A549 (cell line): ENCODE measurements around the gene ELL. TPM values are rescaled to one million over a fixed set of nuclear protein-coding genes. Genes with fewer than 3 reads are reported as not detected.

Experiments used
- ATAC-seq, 2 experiments: fragments of 200-7000 bp in 1 of 2; fragments of >200 bp in 1 of 2; cut with Nextera tagmentation in 1 of 2; cut with Tn5 transposase in 1 of 2; 3 replicates each; pipeline versions ENCODE4 v1.8.0 to v1.9.1; 2018 to 2020; ENCODE audit warnings: mild to moderate bottlenecking in 1 of 2, moderate library complexity in 1 of 2
- CTCF ChIA-PET: fragments of 300-600 bp; sonication (Branson Sonifier 250); formaldehyde crosslinking; extraction: SDS; loops from one replicate; lab custom pipeline; 2021; ENCODE audit warnings: antibody characterized with exemption, inconsistent platforms; lab: Yijun Ruan, JAX
- POLR2A ChIA-PET: fragments of 350-600 bp; formaldehyde crosslinking; extraction: SDS; loops from one replicate; lab custom pipeline; 2021; ENCODE audit warnings: antibody characterized with exemption, inconsistent platforms; lab: Yijun Ruan, JAX
- DNase-seq, 2 experiments: peaks; one replicate each; pipeline versions ENCODE4 v3.0.0 to v3.0.0-alpha.2; 2011 to 2016; ENCODE audit warnings: low read depth in 1 of 2, low spot score in 1 of 2
- FAIRE-seq: peaks from 2 replicates; lab custom pipeline; 2011; peaks lifted over from hg19 to GRCh38; lab: Jason Lieb, UNC
- H3K27ac ChIP-seq, 2 experiments: fragments of >200 bp; sonication (Bioruptor Twin); formaldehyde crosslinking; 3 replicates each; pipeline ENCODE4 v1.5.1; 2016 to 2017
- H3K4me1 ChIP-seq: fragments of >200 bp; sonication (Bioruptor Twin); formaldehyde crosslinking; 3 replicates; pipeline ENCODE4 v1.6.1; 2016
- H3K4me2 ChIP-seq: fragments of >200 bp; sonication (Bioruptor Twin); formaldehyde crosslinking; 3 replicates; pipeline ENCODE4 v1.6.1; 2016
- H3K4me3 ChIP-seq: fragments of >200 bp; sonication (Bioruptor Twin); formaldehyde crosslinking; 3 replicates; pipeline ENCODE4 v1.5.1; 2016
- H3K9me3 ChIP-seq: fragments of >200 bp; sonication (Bioruptor Twin); formaldehyde crosslinking; 3 replicates; pipeline ENCODE4 v1.6.1; 2016
- CBX2 ChIP-seq: fragments of 200-600 bp; sonication (generic); IDR thresholded peaks from 2 replicates; pipeline ENCODE4 v1.6.1; 2016; ENCODE audit warnings: low read depth, mild to moderate bottlenecking, borderline replicate concordance
- CEBPB ChIP-seq, 2 experiments: fragments of >200 bp in 1 of 2; sonication (Bioruptor Twin) in 1 of 2; formaldehyde crosslinking in 1 of 2; IDR thresholded peaks; 2 replicates each; pipeline ENCODE4 v1.6.1; 2012 to 2016
- CTCF ChIP-seq: fragments of >200 bp; sonication (Bioruptor Twin); formaldehyde crosslinking; IDR thresholded peaks from 3 replicates; pipeline ENCODE4 v1.5.1; 2016
- EHF ChIP-seq: fragments of 250-450 bp; sonication (Bioruptor Pico); IDR thresholded peaks from 2 replicates; pipeline ENCODE4 v1.5.0; 2020; ENCODE audit warnings: mild to moderate bottlenecking
- EP300 ChIP-seq, 2 experiments: fragments of >200 bp; sonication (Bioruptor Twin); formaldehyde crosslinking; IDR thresholded peaks; 2 replicates in 1 of 2; 3 replicates in 1 of 2; pipeline ENCODE4 v1.6.1; 2016 to 2017
- ESRRA ChIP-seq: fragments of 150-350 bp; IDR thresholded peaks from 2 replicates; pipeline ENCODE4 v1.6.1; 2014; ENCODE audit warnings: mild to moderate bottlenecking, low read length, borderline replicate concordance
- FOSB ChIP-seq: fragments of 250-450 bp; sonication (Bioruptor Pico); IDR thresholded peaks from 2 replicates; pipeline ENCODE4 v1.5.0; 2020; ENCODE audit warnings: mild to moderate bottlenecking, moderate library complexity
- HOXA7 ChIP-seq: fragments of 250-450 bp; sonication (Bioruptor Pico); IDR thresholded peaks from 2 replicates; pipeline ENCODE4 v1.5.0; 2020; ENCODE audit warnings: mild to moderate bottlenecking, moderate library complexity
- HOXB13 ChIP-seq: fragments of 250-450 bp; sonication (Bioruptor Pico); IDR thresholded peaks from 2 replicates; pipeline ENCODE4 v1.5.0; 2020; ENCODE audit warnings: low read depth, mild to moderate bottlenecking, moderate library complexity
- JUN ChIP-seq, 2 experiments: fragments of >200 bp; sonication (Bioruptor Twin); formaldehyde crosslinking; IDR thresholded peaks; 2 replicates in 1 of 2; 3 replicates in 1 of 2; pipeline ENCODE4 v1.6.1; 2016 to 2017
- KDM1A ChIP-seq: fragments of 200-600 bp; sonication (generic); IDR thresholded peaks from 2 replicates; pipeline ENCODE4 v1.6.1; 2016; ENCODE audit warnings: low read depth, mild to moderate bottlenecking
- MAFK ChIP-seq: fragments of 450-650 bp; IDR thresholded peaks from 2 replicates; pipeline ENCODE4 v1.6.1; 2014; ENCODE audit not compliant: partially characterized antibody
- MAZ ChIP-seq: fragments of 150-350 bp; IDR thresholded peaks from 2 replicates; pipeline ENCODE4 v1.6.1; 2014; ENCODE audit warnings: antibody characterized with exemption, low read depth, low read length, borderline replicate concordance
- NR3C1 ChIP-seq: fragments of >200 bp; sonication (Bioruptor Twin); formaldehyde crosslinking; IDR thresholded peaks from 3 replicates; pipeline ENCODE4 v1.6.1; 2017
- POLR2A ChIP-seq: IDR thresholded peaks from 2 replicates; pipeline ENCODE4 v1.6.1; 2012; ENCODE audit warnings: mild to moderate bottlenecking, low read length
- RARB ChIP-seq: fragments of 250-450 bp; sonication (Bioruptor Pico); IDR thresholded peaks from 2 replicates; pipeline ENCODE4 v1.8.0; 2021; ENCODE audit warnings: mild to moderate bottlenecking, moderate library complexity
- SREBF2 ChIP-seq: fragments of 450-650 bp; IDR thresholded peaks from 2 replicates; pipeline ENCODE4 v1.6.1; 2014; ENCODE audit warnings: mild to moderate bottlenecking, moderate library complexity
- TFCP2L1 ChIP-seq: fragments of 250-450 bp; sonication (Bioruptor Pico); IDR thresholded peaks from 2 replicates; pipeline ENCODE4 v1.5.0; 2021; ENCODE audit warnings: mild to moderate bottlenecking
- TP53 ChIP-seq: fragments of 250-450 bp; sonication (Bioruptor Pico); IDR thresholded peaks from 2 replicates; pipeline ENCODE4 v1.5.0; 2021; ENCODE audit warnings: mild to moderate bottlenecking, moderate library complexity
- WGBS: methylation state at CpG from one replicate; pipeline ENCODE4 v1.1.6; 2017; ENCODE audit errors: missing lambda C conversion rate; 5-methylcytosine and 5-hydroxymethylcytosine counted together
- polyA plus RNA-seq, 4 experiments: library from polyadenylated mRNA; depleted of rRNA in 3 of 4; stranded (reverse); fragments of >200 nt; fragmentation: RNase III in 1 of 4; extraction: RNeasy Plus Mini Kit Qiagen cat#74134 plus additional on column Dnase treatment in 1 of 4; gene quantifications; 2 replicates in 3 of 4; 3 replicates in 1 of 4; pipeline ENCODE4 v1.2.3, GENCODE V29; 2011 to 2017
- TF ChIP-seq, protein P1 (sequence below): IDR thresholded peaks from 2 replicates; pipeline ENCODE4 v1.6.1; 2012
- TF ChIP-seq, protein P2 (sequence below): fragments of >200 bp; sonication (Bioruptor Twin); formaldehyde crosslinking; IDR thresholded peaks from 2 replicates; pipeline ENCODE4 v1.6.1; 2016
- TF ChIP-seq, protein P3 (sequence below): fragments of >200 bp; sonication (Bioruptor Twin); formaldehyde crosslinking; IDR thresholded peaks from 3 replicates; pipeline ENCODE4 v1.6.1; 2016

Gene ELL
- polyA plus RNA-seq, 2 of the 4 experiments (the other 2 are of a cell fraction) = 1.6 to 3.6 TPM

GRCh38 chr19:18433735-18434398 lies 88.0 kb downstream of the ELL start:
- FAIRE-seq = no peak

GRCh38 chr19:18433015-18433691 lies 88.7 kb downstream of the ELL start:
- Histone ChIP-seq H3K4me3 (no peak overlapping the region), H3K4me2 (no peak overlapping the region), H3K4me1 (peaks cover 19% of the 10 kb centered on the region), H3K9me3 (no peaks in the 10 kb centered on the region), H3K27ac (no peak overlapping the region)
- CTCF ChIA-PET = no interaction called here
- no peak for DNase-seq
- POLR2A ChIA-PET = no interaction called here
- FAIRE-seq = no peak
- TF ChIP-seq CBX2 (no peak), ESRRA (no peak)
- TF ChIP-seq, protein P1, sequence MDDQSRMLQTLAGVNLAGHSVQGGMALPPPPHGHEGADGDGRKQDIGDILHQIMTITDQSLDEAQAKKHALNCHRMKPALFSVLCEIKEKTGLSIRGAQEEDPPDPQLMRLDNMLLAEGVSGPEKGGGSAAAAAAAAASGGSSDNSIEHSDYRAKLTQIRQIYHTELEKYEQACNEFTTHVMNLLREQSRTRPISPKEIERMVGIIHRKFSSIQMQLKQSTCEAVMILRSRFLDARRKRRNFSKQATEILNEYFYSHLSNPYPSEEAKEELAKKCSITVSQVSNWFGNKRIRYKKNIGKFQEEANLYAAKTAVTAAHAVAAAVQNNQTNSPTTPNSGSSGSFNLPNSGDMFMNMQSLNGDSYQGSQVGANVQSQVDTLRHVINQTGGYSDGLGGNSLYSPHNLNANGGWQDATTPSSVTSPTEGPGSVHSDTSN = peak; percentile 43; the same call in 1 of the 2 replicates
- WGBS = 99% methylated on average over 13 of the region's 59 CpGs
- no peak for ATAC-seq

More at GRCh38 chr19:18433735-18434398, 88.0 kb downstream of the ELL start:
- no peak for ATAC-seq
- Histone ChIP-seq H3K9me3 (no peaks in the 10 kb centered on the region), H3K27ac (no peak overlapping the region), H3K4me2 (no peak overlapping the region), H3K4me1 (peaks cover 20% of the 10 kb centered on the region), H3K4me3 (no peak overlapping the region)
- DNase-seq = no peak
- WGBS = 78% methylated on average over 21 of the region's 60 CpGs
- no peak for TF ChIP-seq CEBPB (IDR thresholded peaks at IDR 0.05)
- TF ChIP-seq RARB (CRISPR knock-in tag) = no peak
- no peak for TF ChIP-seq EP300 (IDR thresholded peaks at IDR 0.05)
- no peak for TF ChIP-seq JUN (IDR thresholded peaks at IDR 0.05)
- no peak for TF ChIP-seq POLR2A
- TF ChIP-seq CBX2 = no peak
- no peak for TF ChIP-seq FOSB (CRISPR knock-in tag)
- TF ChIP-seq MAFK = no peak
- no peak for TF ChIP-seq TFCP2L1
- ChIA-PET POLR2A (no interaction called here), CTCF (interaction anchor here (0.9 to 1.7 kb wide), 4 partner anchors 14 to 155 kb away, joined by 3 to 4 read pairs (median 3); partner anchors contain the start of genes REX1BD and SSBP4)

- WGBS = 88% methylated on average over 4 of the region's 13 CpGs
- no peak overlapping the region for H3K4me3 ChIP-seq
- no peak overlapping the region for H3K27ac ChIP-seq
- H3K4me1 ChIP-seq = peaks cover 21% of the 10 kb centered on the region
- ChIA-PET CTCF (interaction anchor here (1.2 to 2.3 kb wide), 4 partner anchors 18 to 82 kb away, joined by 3 to 7 read pairs (median 5); no protein-coding TSS in a partner anchor), POLR2A (no interaction called here)
- TF ChIP-seq NR3C1 (no peak), HOXB13 (no peak), TP53 (CRISPR knock-in tag) (no peak), CTCF (no peak), EP300 (IDR thresholded peaks at IDR 0.05) (no peak), HOXA7 (CRISPR knock-in tag) (no peak), SREBF2 (no peak), CBX2 (no peak), MAZ (no peak), KDM1A (no peak), EHF (CRISPR knock-in tag) (no peak)
- TF ChIP-seq, protein P2, sequence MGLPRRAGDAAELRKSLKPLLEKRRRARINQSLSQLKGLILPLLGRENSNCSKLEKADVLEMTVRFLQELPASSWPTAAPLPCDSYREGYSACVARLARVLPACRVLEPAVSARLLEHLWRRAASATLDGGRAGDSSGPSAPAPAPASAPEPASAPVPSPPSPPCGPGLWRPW = no peak
- TF ChIP-seq, protein P3, sequence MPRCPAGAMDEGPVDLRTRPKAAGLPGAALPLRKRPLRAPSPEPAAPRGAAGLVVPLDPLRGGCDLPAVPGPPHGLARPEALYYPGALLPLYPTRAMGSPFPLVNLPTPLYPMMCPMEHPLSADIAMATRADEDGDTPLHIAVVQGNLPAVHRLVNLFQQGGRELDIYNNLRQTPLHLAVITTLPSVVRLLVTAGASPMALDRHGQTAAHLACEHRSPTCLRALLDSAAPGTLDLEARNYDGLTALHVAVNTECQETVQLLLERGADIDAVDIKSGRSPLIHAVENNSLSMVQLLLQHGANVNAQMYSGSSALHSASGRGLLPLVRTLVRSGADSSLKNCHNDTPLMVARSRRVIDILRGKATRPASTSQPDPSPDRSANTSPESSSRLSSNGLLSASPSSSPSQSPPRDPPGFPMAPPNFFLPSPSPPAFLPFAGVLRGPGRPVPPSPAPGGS = no peak
- TF ChIP-seq, all 56 proteins: peak for 0
- H3K9me3 ChIP-seq = no peaks in the 10 kb centered on the region
- DNase-seq (no peak), FAIRE-seq (no peak), ATAC-seq (no peak)
- H3K4me2 ChIP-seq = no peak overlapping the region
Measured at GRCh38 chr19:18432275-18433014, 89.4 kb downstream of the ELL start.
